Tibial nerve (tissue), 3 donors: ENCODE data around the gene SMAD3.

Source experiments
- CTCF ChIP-seq, 5 experiments: fragments of 200-600 bp in 3 of 5; fragments of 450-650 bp in 2 of 5; sonication (generic) in 3 of 5; IDR thresholded peaks; one replicate each; pipeline ENCODE4 v1.5.1; 2016 to 2019; ENCODE audit warnings: antibody characterized with exemption in 5 of 5, mild to moderate bottlenecking in 3 of 5, moderate library complexity in 2 of 5
- POLR2A ChIP-seq, 2 donors: fragments of 450-650 bp; IDR thresholded peaks; one replicate each; pipeline ENCODE4 v1.6.1; 2017; ENCODE audit warnings: antibody characterized with exemption in 2 of 2, mild to moderate bottlenecking in 2 of 2, moderate library complexity in 2 of 2

- TF ChIP-seq POLR2A (IDR thresholded peaks at IDR 0.05), result no peak
- no peak for TF ChIP-seq CTCF (IDR thresholded peaks at IDR 0.05)
These were observed 83.8 kb downstream of the SMAD3 start for GRCh38 chr15:67149068-67149772.
